GM23338 (cell line): ENCODE data around the gene PCSK2. TPM values are rescaled to one million over a fixed set of nuclear protein-coding genes. Genes with fewer than 3 reads are reported as not detected.

Experiments
- ATAC-seq: fragments of 200-7000 bp; cut with Tn5 transposase; 3 replicates; pipeline ENCODE4 v1.9.1; 2020
- DNase-seq: peaks from one replicate; pipeline ENCODE4 v3.0.0-alpha.2; 2015; ENCODE audit warnings: low spot score
- H2AFZ ChIP-seq: fragments of 200-600 bp; sonication (generic); 2 replicates; pipeline ENCODE4 v1.8.0; 2016; ENCODE audit warnings: antibody characterized with exemption, mild to moderate bottlenecking, moderate library complexity
- H3F3A ChIP-seq: fragments of 200-600 bp; sonication (generic); replicated peaks from 2 replicates; pipeline ENCODE4 v1.8.0; 2017; ENCODE audit warnings: antibody characterized with exemption, mixed run types, low read depth
- H3K27ac ChIP-seq: fragments of 200-600 bp; sonication (generic); 2 replicates; pipeline ENCODE4 v1.6.1; 2016; ENCODE audit warnings: low read depth
- H3K27me3 ChIP-seq: fragments of 200-600 bp; sonication (generic); 2 replicates; pipeline ENCODE4 v1.8.0; 2016; ENCODE audit warnings: mild to moderate bottlenecking, mixed run types, moderate library complexity; ENCODE audit not compliant: insufficient read depth
- H3K36me3 ChIP-seq: fragments of 200-600 bp; sonication (generic); 2 replicates; pipeline ENCODE4 v1.8.0; 2016; ENCODE audit warnings: mild to moderate bottlenecking; ENCODE audit not compliant: insufficient read depth
- H3K4me1 ChIP-seq: fragments of 200-600 bp; sonication (generic); 2 replicates; pipeline ENCODE4 v1.8.0; 2016; ENCODE audit warnings: mild to moderate bottlenecking, moderate library complexity; ENCODE audit not compliant: insufficient read depth
- H3K4me2 ChIP-seq: fragments of 200-600 bp; sonication (generic); 2 replicates; pipeline ENCODE4 v1.7.1; 2017; ENCODE audit warnings: mixed run types
- H3K4me3 ChIP-seq: fragments of 200-600 bp; sonication (generic); 2 replicates; pipeline ENCODE4 v1.6.1; 2016; ENCODE audit warnings: mixed run types
- H3K79me2 ChIP-seq: fragments of 200-600 bp; sonication (generic); replicated peaks from 2 replicates; pipeline ENCODE4 v1.8.0; 2017; ENCODE audit warnings: mild to moderate bottlenecking; ENCODE audit not compliant: insufficient read depth
- H3K9me2 ChIP-seq: fragments of 200-600 bp; sonication (generic); 2 replicates; pipeline ENCODE4 v1.8.0; 2017; ENCODE audit not compliant: insufficient read depth
- H4K20me1 ChIP-seq: fragments of 200-600 bp; sonication (generic); replicated peaks from 2 replicates; pipeline ENCODE4 v1.8.0; 2017; ENCODE audit warnings: mild to moderate bottlenecking; ENCODE audit not compliant: insufficient read depth
- H3K27ac Mint-ChIP-seq: 2 replicates; pipeline ENCODE4 v1.8.0; 2020; ENCODE audit warnings: inconsistent platforms, mild to moderate bottlenecking, moderate library complexity, mixed read lengths
- H3K27me3 Mint-ChIP-seq: 3 replicates; pipeline ENCODE4 v1.8.0; 2022; ENCODE audit warnings: low read depth, mild to moderate bottlenecking, moderate library complexity, mixed read lengths, inconsistent platforms; ENCODE audit not compliant: insufficient read depth, poor library complexity
- H3K36me3 Mint-ChIP-seq: 3 replicates; pipeline ENCODE4 v1.8.0; 2021; ENCODE audit warnings: low read depth, mild to moderate bottlenecking, inconsistent platforms, moderate library complexity, mixed read lengths
- H3K4me1 Mint-ChIP-seq: 3 replicates; pipeline ENCODE4 v1.8.0; 2020; ENCODE audit warnings: mild to moderate bottlenecking, inconsistent platforms, mixed read lengths
- H3K4me3 Mint-ChIP-seq: 3 replicates; pipeline ENCODE4 v1.8.0; 2021; ENCODE audit warnings: moderate library complexity, mild to moderate bottlenecking, inconsistent platforms, mixed read lengths
- H3K9me3 Mint-ChIP-seq: 3 replicates; pipeline ENCODE4 v1.8.0; 2020; ENCODE audit warnings: moderate library complexity, mild to moderate bottlenecking, inconsistent platforms, mixed read lengths
- CTCF ChIP-seq, 2 experiments: fragments of 200-600 bp in 1 of 2; sonication (generic) in 1 of 2; conservative IDR thresholded peaks; 2 replicates each; pipeline versions ENCODE4 v1.5.1 to v1.6.1; 2016 to 2017; ENCODE audit warnings: antibody characterized with exemption in 2 of 2, low read depth in 2 of 2, mild to moderate bottlenecking in 2 of 2, moderate library complexity in 1 of 2
- EZH2 ChIP-seq: fragments of 200-600 bp; sonication (generic); IDR thresholded peaks from one replicate; pipeline ENCODE4 v1.8.0; 2017; ENCODE audit warnings: antibody characterized with exemption, mild to moderate bottlenecking, low read depth; ENCODE audit not compliant: unreplicated experiment
- NANOG ChIP-seq: IDR thresholded peaks from 2 replicates; pipeline ENCODE4 v1.6.1; 2016; ENCODE audit warnings: antibody characterized with exemption, borderline replicate concordance
- STAT1 ChIP-seq: IDR thresholded peaks from one replicate; pipeline ENCODE4 v1.6.1; 2016; ENCODE audit warnings: antibody characterized with exemption; ENCODE audit not compliant: unreplicated experiment
- ZNF114 ChIP-seq: fragments of 250-450 bp; sonication (Bioruptor Pico); IDR thresholded peaks from 2 replicates; pipeline ENCODE4 v1.5.0; 2020; ENCODE audit warnings: mild to moderate bottlenecking, moderate library complexity
- ZNF462 ChIP-seq: fragments of 250-450 bp; sonication (Bioruptor Pico); IDR thresholded peaks from 2 replicates; pipeline ENCODE4 v1.5.0; 2020; ENCODE audit warnings: mild to moderate bottlenecking, moderate library complexity
- polyA plus RNA-seq: library from polyadenylated mRNA; unstranded; fragments of >200 nt; fragmentation: Nextera tagmentation; extraction: Ambion mirVana; gene quantifications from 2 replicates; pipeline ENCODE4 v1.2.1, GENCODE V29; 2016
- small RNA-seq: library from RNA; depleted of rRNA; stranded (forward); fragments of <200 nt; gene quantifications from one replicate; pipeline ENCODE3, GENCODE V24; 2014; ENCODE audit warnings: low replicate concordance
- total RNA-seq: library from RNA; depleted of rRNA; stranded (reverse); fragments of >200 nt; shearing (Covaris generic); gene quantifications from 2 replicates; pipeline ENCODE4 v1.2.3, GENCODE V29; 2014
- TF ChIP-seq, protein P1 (sequence below): IDR thresholded peaks from 2 replicates; pipeline ENCODE4 v1.6.1; 2016; ENCODE audit warnings: antibody characterized with exemption

PCSK2 gene
- total and polyA plus RNA-seq, 2 experiments from 2014 or later: 0.37 to 1.1 TPM

DNA sequence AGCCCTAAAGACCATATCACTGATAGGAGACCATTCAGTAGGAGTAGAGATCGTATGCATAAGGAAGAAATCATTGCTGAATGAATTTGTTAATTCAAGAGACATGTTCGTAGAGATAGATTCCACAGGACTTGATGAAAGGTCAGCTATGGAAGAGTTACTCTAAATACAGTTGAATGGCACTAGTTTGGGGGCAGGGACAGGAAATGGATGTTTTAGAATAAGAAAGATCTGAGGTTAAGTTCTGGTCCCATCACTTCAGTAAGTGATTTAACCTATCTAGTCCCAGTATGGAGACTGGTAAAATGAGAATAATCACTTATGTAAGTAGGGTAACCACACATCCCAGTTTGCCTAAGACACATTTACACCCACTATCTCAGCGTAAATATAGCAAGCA is 307.2 kb downstream of the PCSK2 start:
- TF ChIP-seq STAT1 (no peak), NANOG (no peak), ZNF114 (CRISPR knock-in tag) (no peak), EZH2 (no peak), ZNF462 (no peak), CTCF (conservative IDR thresholded peaks at IDR 0.05; ENCODE audit: low read depth in 2 of 2) (no peak)
- TF ChIP-seq, protein P1, sequence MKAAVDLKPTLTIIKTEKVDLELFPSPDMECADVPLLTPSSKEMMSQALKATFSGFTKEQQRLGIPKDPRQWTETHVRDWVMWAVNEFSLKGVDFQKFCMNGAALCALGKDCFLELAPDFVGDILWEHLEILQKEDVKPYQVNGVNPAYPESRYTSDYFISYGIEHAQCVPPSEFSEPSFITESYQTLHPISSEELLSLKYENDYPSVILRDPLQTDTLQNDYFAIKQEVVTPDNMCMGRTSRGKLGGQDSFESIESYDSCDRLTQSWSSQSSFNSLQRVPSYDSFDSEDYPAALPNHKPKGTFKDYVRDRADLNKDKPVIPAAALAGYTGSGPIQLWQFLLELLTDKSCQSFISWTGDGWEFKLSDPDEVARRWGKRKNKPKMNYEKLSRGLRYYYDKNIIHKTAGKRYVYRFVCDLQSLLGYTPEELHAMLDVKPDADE: 0 out of 2 replicates have a peak, but pooled peaks have one; percentile 47
- H3F3A ChIP-seq: peaks cover 15% of the 10 kb centered on the region
- Mint-ChIP-seq H3K4me1 (peaks cover 18% of the 10 kb centered on the region), H3K4me3 (peak overlapping the region; percentile 4; the same call in 1 of the 3 replicates), H3K27me3 (peaks cover 11% of the 10 kb centered on the region), H3K27ac (peak overlapping the region; percentile 54), H3K36me3 (peaks cover 3% of the 10 kb centered on the region; the same call in 2 of the 3 replicates), H3K9me3 (peaks cover 4% of the 10 kb centered on the region; the same call in 2 of the 3 replicates)
- H3K4me2 ChIP-seq: peak overlapping the region; percentile 56
- peak overlapping the region; percentile 20 for H3K27ac ChIP-seq
- H3K9me2 ChIP-seq: no peaks in the 10 kb centered on the region
- H3K79me2 ChIP-seq: no peaks in the 10 kb centered on the region
- H4K20me1 ChIP-seq: no peaks in the 10 kb centered on the region
- no peaks in the 10 kb centered on the region for H3K36me3 ChIP-seq
- peak overlapping the region; percentile 18 for H3K4me3 ChIP-seq
- ATAC-seq (no peak), DNase-seq (peak; percentile 60)
- peaks cover 16% of the 10 kb centered on the region for H3K4me1 ChIP-seq
- peaks cover 23% of the 10 kb centered on the region for H3K27me3 ChIP-seq
- no peak overlapping the region for H2AFZ ChIP-seq

Small RNAs within 50 kb of the gene (small RNA-seq; reads per million reads assigned to genes)
- not detected for gene AL359511.1
- gene RNU1-131P: 0.17 reads per million
- 0.07 reads per million for gene RNU6-27P
